Nephron (organoid): ENCODE data around the gene SCAMP5.
A peak's percentile ranks its signal among the peaks of the same experiment; 100 is the strongest.

Experiments used
- H3K27ac Mint-ChIP-seq, 3 experiments: 2 replicates each; pipeline ENCODE4 v1.8.0; 2020; ENCODE audit warnings: mixed read lengths in 3 of 3, mild to moderate bottlenecking in 2 of 3, moderate library complexity in 1 of 3
- H3K27me3 Mint-ChIP-seq: 2 replicates; pipeline ENCODE4 v1.8.0; 2021; ENCODE audit warnings: low read depth, mild to moderate bottlenecking, moderate library complexity, mixed read lengths
- H3K36me3 Mint-ChIP-seq: 2 replicates; pipeline ENCODE4 v1.8.0; 2020; ENCODE audit warnings: low read depth, mixed read lengths
- H3K4me1 Mint-ChIP-seq: 2 replicates; pipeline ENCODE4 v1.8.0; 2020; ENCODE audit warnings: mixed read lengths
- H3K4me3 Mint-ChIP-seq, 3 experiments: 2 replicates each; pipeline ENCODE4 v1.8.0; 2020; ENCODE audit warnings: mild to moderate bottlenecking in 3 of 3, mixed read lengths in 3 of 3, moderate library complexity in 2 of 3
- H3K9me3 Mint-ChIP-seq: 2 replicates; pipeline ENCODE4 v1.8.0; 2020; ENCODE audit warnings: mixed read lengths
- TF ChIP-seq, protein P1 (sequence below), 3 experiments: fragments of 200-600 bp; sonication (generic); IDR thresholded peaks; one replicate each; pipeline ENCODE4 v1.5.0; 2021; ENCODE audit warnings: antibody characterized with exemption in 3 of 3; ENCODE audit not compliant: unreplicated experiment in 3 of 3

SCAMP5 gene

DNA sequence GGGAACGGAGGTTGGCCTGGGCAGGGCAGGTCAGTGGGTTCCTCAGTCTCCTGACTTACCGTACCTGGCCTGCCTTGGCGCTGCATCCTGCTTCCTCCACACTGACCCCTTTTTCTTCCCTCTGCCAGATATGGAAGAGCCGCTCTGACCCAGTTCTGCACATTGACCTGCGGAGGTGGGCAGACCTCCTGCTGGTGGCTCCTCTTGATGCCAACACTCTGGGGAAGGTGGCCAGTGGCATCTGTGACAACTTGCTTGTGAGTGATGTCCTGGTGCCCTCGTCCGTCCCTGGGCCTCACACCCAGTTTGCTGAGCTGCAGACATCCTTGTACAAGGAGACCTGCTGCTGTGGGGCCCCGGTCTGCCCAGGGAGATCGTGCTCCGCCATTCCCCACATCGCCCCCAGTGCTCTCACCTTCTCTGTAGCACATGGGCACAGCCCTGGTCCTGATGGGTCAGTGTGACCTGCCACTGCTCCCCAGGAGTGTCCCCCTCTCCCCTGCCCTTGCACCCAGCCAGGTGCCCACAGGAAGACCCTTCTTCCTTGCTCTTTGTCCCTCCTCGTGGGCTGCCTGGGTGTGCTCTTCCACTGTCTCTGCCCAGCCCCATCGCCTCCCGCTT, 49.0 kb downstream of the SCAMP5 start:
- Mint-ChIP-seq H3K9me3 (no peaks in the 10 kb centered on the region), H3K27ac (peak overlapping the region; percentile 75 to 96 (median 95)), H3K4me1 (peaks cover 53% of the 10 kb centered on the region), H3K36me3 (peaks cover 18% of the 10 kb centered on the region), H3K4me3 (no peak overlapping the region), H3K27me3 (peaks cover 7% of the 10 kb centered on the region)
- TF ChIP-seq, protein P1, sequence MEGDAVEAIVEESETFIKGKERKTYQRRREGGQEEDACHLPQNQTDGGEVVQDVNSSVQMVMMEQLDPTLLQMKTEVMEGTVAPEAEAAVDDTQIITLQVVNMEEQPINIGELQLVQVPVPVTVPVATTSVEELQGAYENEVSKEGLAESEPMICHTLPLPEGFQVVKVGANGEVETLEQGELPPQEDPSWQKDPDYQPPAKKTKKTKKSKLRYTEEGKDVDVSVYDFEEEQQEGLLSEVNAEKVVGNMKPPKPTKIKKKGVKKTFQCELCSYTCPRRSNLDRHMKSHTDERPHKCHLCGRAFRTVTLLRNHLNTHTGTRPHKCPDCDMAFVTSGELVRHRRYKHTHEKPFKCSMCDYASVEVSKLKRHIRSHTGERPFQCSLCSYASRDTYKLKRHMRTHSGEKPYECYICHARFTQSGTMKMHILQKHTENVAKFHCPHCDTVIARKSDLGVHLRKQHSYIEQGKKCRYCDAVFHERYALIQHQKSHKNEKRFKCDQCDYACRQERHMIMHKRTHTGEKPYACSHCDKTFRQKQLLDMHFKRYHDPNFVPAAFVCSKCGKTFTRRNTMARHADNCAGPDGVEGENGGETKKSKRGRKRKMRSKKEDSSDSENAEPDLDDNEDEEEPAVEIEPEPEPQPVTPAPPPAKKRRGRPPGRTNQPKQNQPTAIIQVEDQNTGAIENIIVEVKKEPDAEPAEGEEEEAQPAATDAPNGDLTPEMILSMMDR (IDR thresholded peaks at IDR 0.05; ENCODE audit: unreplicated experiment in 3 of 3) = no peak

DNA sequence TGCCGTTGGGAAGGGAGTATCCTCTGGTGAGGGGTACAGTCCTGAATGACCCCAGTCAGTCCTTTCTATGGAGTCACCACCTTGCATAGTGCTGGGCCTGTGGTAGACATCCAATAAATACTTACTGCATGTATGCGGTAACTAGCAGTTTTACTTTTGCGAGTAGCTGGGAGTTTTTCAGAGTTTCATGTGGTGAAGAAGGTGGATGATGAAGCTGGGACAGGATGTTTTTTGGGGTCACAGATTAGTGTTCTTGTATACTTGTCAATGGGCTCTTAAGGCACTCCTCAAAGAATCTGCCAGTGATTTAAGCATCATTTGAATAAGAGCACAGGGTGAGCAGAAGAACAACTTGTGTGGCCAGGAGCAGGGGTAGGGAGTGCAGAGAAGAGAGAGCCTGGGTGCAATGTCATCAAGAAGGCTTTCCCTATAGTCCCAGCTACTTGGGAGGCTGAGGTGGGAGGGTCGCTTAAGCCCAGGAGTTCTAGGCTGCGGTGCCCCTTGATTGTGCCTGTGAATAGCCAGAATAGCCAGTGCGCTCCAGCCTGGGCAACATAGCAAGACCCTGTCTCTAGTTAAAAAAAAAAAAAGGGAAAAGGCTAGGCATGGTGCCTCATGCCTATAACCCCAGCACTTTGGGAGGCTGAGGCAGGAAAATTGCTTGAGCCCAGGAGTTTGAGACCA, 50.1 kb downstream of the SCAMP5 start:
- peak overlapping the region in 2 of 3 experiments; percentile 83 to 95 for H3K27ac Mint-ChIP-seq
- H3K9me3 Mint-ChIP-seq = no peaks in the 10 kb centered on the region
- no peak overlapping the region for H3K4me3 Mint-ChIP-seq
- peaks cover 58% of the 10 kb centered on the region for H3K4me1 Mint-ChIP-seq
- peaks cover 18% of the 10 kb centered on the region for H3K36me3 Mint-ChIP-seq
- H3K27me3 Mint-ChIP-seq = peaks cover 7% of the 10 kb centered on the region
- TF ChIP-seq, protein P1 (IDR thresholded peaks at IDR 0.05; ENCODE audit: unreplicated experiment in 3 of 3) = no peak

DNA sequence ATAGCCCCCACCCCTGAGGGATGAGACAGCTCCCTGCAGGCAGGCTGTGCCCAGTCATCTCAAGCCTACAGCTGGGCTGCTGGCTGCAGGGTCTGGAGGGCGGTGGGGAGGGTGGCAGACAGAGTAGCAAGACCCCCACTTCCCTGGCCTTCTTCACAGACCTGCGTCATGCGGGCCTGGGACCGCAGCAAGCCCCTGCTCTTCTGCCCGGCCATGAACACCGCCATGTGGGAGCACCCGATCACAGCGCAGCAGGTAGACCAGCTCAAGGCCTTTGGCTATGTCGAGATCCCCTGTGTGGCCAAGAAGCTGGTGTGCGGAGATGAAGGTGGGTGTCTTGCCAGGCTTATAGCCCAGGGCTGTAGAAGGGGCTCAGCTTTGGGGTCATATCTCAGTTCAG, 53.0 kb downstream of the SCAMP5 start:
- H3K9me3 Mint-ChIP-seq = no peaks in the 10 kb centered on the region
- peaks cover 14% of the 10 kb centered on the region for H3K36me3 Mint-ChIP-seq
- no peak overlapping the region for H3K27ac Mint-ChIP-seq

DNA sequence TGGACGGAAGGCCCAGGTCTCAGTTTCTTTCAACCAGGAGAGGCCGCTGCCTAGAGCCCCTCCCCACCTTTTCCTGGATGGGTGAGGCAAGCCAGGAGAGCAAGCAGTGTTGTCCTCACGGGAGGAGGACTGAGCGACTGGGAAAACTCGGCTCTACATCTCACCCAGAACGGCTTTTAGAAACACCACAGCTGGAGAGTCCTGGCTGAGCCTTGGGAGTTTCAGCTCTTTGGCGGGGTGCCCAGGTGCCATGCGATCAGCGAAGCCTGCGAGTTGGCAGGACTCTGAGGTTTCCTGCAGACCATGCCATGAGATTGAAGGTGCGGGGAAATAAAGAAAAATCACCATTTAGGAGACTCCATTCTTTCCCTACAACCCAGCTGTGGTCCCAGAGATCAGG, 54.0 kb downstream of the SCAMP5 start:
- no peak overlapping the region for H3K4me3 Mint-ChIP-seq
- TF ChIP-seq, protein P1 (IDR thresholded peaks at IDR 0.05; ENCODE audit: unreplicated experiment in 3 of 3) = no peak
- peaks cover 14% of the 10 kb centered on the region for H3K36me3 Mint-ChIP-seq
- H3K27me3 Mint-ChIP-seq = peaks cover 7% of the 10 kb centered on the region
- no peaks in the 10 kb centered on the region for H3K9me3 Mint-ChIP-seq
- H3K4me1 Mint-ChIP-seq = peaks cover 57% of the 10 kb centered on the region
- H3K27ac Mint-ChIP-seq = peak overlapping the region in 1 of 3 experiments; percentile 58

More for the DNA sequence above, 53.0 kb downstream of the SCAMP5 start:
- Mint-ChIP-seq H3K4me1 (peaks cover 62% of the 10 kb centered on the region), H3K4me3 (no peak overlapping the region), H3K27me3 (peaks cover 7% of the 10 kb centered on the region)
- TF ChIP-seq, protein P1 (IDR thresholded peaks at IDR 0.05; ENCODE audit: unreplicated experiment in 3 of 3) = no peak

DNA sequence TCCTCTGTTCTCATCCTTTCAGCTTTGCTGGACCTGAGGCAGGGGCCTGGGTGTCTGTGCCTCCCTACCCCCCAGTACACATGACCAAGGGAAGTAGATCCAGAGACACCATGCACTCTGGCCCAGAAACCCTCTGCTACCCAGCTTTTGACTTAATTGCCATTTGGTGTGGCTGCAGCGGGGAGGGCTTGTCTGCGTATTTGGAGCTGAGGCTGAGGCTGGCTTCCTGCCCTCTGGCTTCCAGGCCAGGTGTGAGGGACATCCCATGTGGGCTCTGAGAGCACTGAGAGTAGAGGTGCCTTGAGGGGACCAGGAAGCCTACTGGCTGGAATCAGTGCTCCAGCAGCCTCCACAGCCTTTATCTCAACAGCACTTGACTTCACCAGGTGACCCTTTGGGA, 54.9 kb downstream of the SCAMP5 start:
- Mint-ChIP-seq H3K9me3 (no peaks in the 10 kb centered on the region), H3K36me3 (peaks cover 10% of the 10 kb centered on the region), H3K27me3 (peaks cover 7% of the 10 kb centered on the region), H3K27ac (no peak overlapping the region), H3K4me3 (no peak overlapping the region), H3K4me1 (peaks cover 50% of the 10 kb centered on the region)
- TF ChIP-seq, protein P1 (IDR thresholded peaks at IDR 0.05; ENCODE audit: unreplicated experiment in 3 of 3) = no peak
